ENCODE results near the gene LTBR.

LTBR gene

DNA sequence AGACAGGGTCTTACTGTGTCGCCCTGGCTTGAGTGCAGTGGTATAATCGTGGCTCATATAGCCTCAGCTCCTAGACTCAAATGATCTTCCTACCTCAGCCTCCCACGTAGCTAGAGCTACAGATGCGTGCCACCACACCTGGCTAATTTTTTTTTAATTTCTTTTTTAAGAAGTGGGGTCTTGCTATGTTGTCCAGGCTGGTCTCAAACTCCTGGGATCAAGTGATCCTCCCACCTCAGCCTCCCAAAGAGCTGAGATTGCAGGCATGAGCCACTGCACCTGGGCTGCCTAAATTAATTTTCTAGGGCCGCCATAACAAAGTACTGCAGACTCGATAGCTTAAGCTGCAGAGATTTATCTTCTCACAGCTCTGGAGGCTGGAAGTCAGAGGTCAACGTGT lies 9.1 kb downstream of the LTBR start:
- Histone ChIP-seq H3K36me3 (peaks cover 26% of the 10 kb centered on the region), H3K27ac (no peak overlapping the region), H3K4me1 (ENCODE audit: control insufficient read depth in 1 of 2, insufficient read depth in 1 of 2, low read depth in 1 of 2, low read length in 1 of 2) (no peaks in the 10 kb centered on the region), H3K27me3 (no peaks in the 10 kb centered on the region), H3K4me3 (ENCODE audit: low read depth in 1 of 2, low read length in 1 of 2) (no peak overlapping the region), H3K9me3 (no peaks in the 10 kb centered on the region)
- TF ChIP-seq, protein P1, sequence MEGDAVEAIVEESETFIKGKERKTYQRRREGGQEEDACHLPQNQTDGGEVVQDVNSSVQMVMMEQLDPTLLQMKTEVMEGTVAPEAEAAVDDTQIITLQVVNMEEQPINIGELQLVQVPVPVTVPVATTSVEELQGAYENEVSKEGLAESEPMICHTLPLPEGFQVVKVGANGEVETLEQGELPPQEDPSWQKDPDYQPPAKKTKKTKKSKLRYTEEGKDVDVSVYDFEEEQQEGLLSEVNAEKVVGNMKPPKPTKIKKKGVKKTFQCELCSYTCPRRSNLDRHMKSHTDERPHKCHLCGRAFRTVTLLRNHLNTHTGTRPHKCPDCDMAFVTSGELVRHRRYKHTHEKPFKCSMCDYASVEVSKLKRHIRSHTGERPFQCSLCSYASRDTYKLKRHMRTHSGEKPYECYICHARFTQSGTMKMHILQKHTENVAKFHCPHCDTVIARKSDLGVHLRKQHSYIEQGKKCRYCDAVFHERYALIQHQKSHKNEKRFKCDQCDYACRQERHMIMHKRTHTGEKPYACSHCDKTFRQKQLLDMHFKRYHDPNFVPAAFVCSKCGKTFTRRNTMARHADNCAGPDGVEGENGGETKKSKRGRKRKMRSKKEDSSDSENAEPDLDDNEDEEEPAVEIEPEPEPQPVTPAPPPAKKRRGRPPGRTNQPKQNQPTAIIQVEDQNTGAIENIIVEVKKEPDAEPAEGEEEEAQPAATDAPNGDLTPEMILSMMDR (IDR thresholded peaks at IDR 0.05), result no peak

DNA sequence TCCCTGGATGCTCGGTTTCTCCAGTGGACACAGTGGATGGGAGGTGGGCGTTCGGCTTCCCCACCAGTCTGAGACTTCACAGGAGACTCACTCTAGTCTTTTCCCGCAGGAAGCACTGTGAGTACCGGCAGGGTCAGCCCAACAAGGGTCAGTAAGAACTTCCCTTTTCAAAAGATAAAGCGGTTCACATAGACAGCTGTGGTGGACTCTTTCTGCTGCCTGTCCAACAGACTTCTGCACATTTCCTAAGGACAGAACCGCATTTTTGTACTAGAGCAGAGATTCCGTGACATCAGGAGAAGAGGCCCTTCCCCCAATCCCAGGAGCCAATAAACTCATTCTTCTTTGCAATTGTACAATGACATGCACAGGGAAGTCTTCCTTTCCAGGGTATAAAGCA lies 10.4 kb downstream of the LTBR start:
- Histone ChIP-seq H3K36me3 (peaks cover 16% of the 10 kb centered on the region), H3K27ac (no peak overlapping the region), H3K9me3 (no peaks in the 10 kb centered on the region), H3K4me1 (ENCODE audit: control insufficient read depth in 1 of 2, insufficient read depth in 1 of 2, low read depth in 1 of 2, low read length in 1 of 2) (no peaks in the 10 kb centered on the region), H3K4me3 (ENCODE audit: low read depth in 1 of 2, low read length in 1 of 2) (no peak overlapping the region), H3K27me3 (no peaks in the 10 kb centered on the region)
- TF ChIP-seq, protein P1 (IDR thresholded peaks at IDR 0.05), result no peak

DNA sequence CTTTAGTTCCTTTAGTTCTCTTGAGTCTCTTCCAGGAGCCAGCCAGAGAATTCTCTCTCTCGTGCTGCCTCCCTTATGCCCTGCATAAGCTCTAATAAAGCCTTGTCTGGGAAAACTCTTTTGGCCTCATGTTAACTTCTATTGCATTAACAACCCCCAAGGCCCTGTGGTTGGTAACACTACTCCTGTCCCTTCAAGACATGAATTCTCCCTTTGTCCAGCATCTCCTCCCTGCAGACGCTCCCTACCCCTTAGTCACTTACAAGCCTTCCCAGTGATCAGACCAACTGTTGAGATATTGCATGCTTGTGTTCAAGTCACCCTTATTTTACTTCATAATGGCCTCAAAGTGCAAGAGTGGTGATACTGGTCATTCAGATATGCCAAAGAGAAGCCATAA lies 12.1 kb downstream of the LTBR start:
- no peaks in the 10 kb centered on the region for H3K4me1 ChIP-seq (ENCODE audit: control insufficient read depth in 1 of 2, insufficient read depth in 1 of 2, low read depth in 1 of 2, low read length in 1 of 2)
- H3K27ac ChIP-seq, result no peak overlapping the region
- TF ChIP-seq, protein P1 (IDR thresholded peaks at IDR 0.05), result no peak
- no peak overlapping the region for H3K4me3 ChIP-seq (ENCODE audit: low read depth in 1 of 2, low read length in 1 of 2)
- peaks cover 10% of the 10 kb centered on the region for H3K36me3 ChIP-seq
- H3K27me3 ChIP-seq, result no peaks in the 10 kb centered on the region
- H3K9me3 ChIP-seq, result no peaks in the 10 kb centered on the region

DNA sequence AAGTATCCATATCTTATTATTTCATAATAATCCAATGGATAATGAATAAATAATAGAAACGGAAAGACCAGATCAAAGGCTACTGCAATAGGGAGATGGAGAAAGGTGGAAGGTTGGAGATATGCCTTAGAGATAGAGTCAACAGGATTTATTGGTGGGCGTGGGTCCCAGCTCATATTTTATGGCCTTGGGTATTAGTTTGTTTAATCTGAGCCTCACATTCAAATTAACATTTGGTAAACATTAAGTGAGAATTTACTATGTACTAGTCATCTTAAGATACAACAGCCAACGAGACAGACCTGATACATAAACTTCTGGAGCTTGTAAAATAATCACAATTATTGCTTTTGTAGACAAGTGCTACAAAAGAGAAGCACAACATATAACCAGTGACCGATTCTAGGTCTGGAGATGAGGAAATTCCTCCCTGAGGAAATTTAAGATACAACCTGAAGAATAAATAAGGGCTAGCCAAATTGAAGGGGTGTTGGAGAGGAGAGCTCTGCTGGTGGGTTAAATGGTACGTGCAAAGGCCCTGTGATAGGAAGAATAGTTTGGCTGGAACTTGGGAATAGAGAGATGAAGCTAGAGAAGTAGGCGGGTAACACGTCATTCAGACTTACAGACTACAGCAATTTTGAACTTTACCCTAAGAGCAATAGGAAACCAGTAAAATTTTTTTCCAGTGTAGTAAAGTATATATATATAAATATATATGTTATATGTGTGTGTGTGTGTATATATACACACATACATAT lies 16.1 kb downstream of the LTBR start:
- TF ChIP-seq, protein P1 (IDR thresholded peaks at IDR 0.05), result no peak
- no peak overlapping the region for H3K4me3 ChIP-seq (ENCODE audit: low read depth in 1 of 2, low read length in 1 of 2)
- no peaks in the 10 kb centered on the region for H3K36me3 ChIP-seq
- H3K4me1 ChIP-seq (ENCODE audit: control insufficient read depth in 1 of 2, insufficient read depth in 1 of 2, low read depth in 1 of 2, low read length in 1 of 2), result no peaks in the 10 kb centered on the region
- no peak overlapping the region for H3K27ac ChIP-seq
- H3K9me3 ChIP-seq, result no peaks in the 10 kb centered on the region
- no peaks in the 10 kb centered on the region for H3K27me3 ChIP-seq

DNA sequence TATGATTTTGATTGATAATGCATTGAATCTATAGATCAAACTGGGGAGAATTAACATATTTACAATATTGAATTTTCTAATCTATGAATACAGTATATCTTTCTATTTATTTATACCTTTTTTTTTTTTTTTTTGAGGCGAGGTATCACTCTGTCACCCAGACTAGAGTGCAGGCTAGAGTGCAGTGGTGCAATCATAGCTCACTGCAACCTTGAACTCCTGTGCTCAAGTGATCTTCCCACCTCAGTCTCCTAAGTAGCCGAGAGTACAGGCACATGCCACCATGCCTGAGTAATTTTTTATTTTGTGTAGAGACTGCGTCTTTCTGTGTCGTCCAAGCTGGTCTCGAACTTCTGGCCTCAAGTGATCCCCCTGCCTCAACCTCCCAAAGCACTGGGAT lies 20.4 kb downstream of the LTBR start:
- TF ChIP-seq, protein P1 (IDR thresholded peaks at IDR 0.05), result no peak
- H3K4me1 ChIP-seq (ENCODE audit: control insufficient read depth in 1 of 2, insufficient read depth in 1 of 2, low read depth in 1 of 2, low read length in 1 of 2), result no peaks in the 10 kb centered on the region
- no peak overlapping the region for H3K27ac ChIP-seq
- no peaks in the 10 kb centered on the region for H3K27me3 ChIP-seq
- H3K36me3 ChIP-seq, result no peaks in the 10 kb centered on the region
- no peak overlapping the region for H3K4me3 ChIP-seq (ENCODE audit: low read depth in 1 of 2, low read length in 1 of 2)
- H3K9me3 ChIP-seq, result no peaks in the 10 kb centered on the region
